GM12878 (cell line): ENCODE data around the gene IGF1R. TPM values are rescaled to one million over a fixed set of nuclear protein-coding genes. Genes with fewer than 3 reads are reported as not detected.

Experiments used
- ATAC-seq: fragments of 200-7000 bp; cut with Tn5 transposase; 3 replicates; pipeline ENCODE4 v1.9.1; 2020; ENCODE audit warnings: mild to moderate bottlenecking, moderate library complexity
- BruUV-seq: library from RNA; stranded (reverse); fragments of 400-500 nt; replicated peaks from 2 replicates; lab custom pipeline; 2021; lab: Mats Ljungman, UMichigan
- CTCF ChIA-PET: fragments of 300-600 bp; sonication (Branson Sonifier 250); formaldehyde crosslinking; extraction: SDS; loops from one replicate; lab custom pipeline; 2021; ENCODE audit warnings: inconsistent platforms; lab: Yijun Ruan, JAX
- POLR2A ChIA-PET: fragments of 350-600 bp; formaldehyde crosslinking; extraction: SDS; loops from one replicate; lab custom pipeline; 2021; ENCODE audit warnings: inconsistent platforms; lab: Charles Lee
- RAD21 ChIA-PET: fragments of 300-600 bp; sonication (Branson Sonifier 250); formaldehyde crosslinking; loops from one replicate; lab custom pipeline; 2023; ENCODE audit warnings: antibody characterized with exemption; ENCODE audit not compliant: unreplicated experiment; lab: Charles Lee
- SMC1A ChIA-PET: fragments of 300-600 bp; sonication (Branson Sonifier 250); formaldehyde crosslinking; loops from one replicate; lab custom pipeline; 2023; ENCODE audit not compliant: unreplicated experiment, uncharacterized antibody; lab: Charles Lee
- DNase-seq: peaks from one replicate; pipeline ENCODE4 v3.0.0-alpha.2; 2011; ENCODE audit warnings: low read depth, low spot score
- FAIRE-seq: peaks from 3 replicates; lab custom pipeline; 2011; peaks lifted over from hg19 to GRCh38; lab: Jason Lieb, UNC
- H2AFZ ChIP-seq: 2 replicates; pipeline ENCODE4 v1.6.0; 2011; ENCODE audit warnings: low read depth, low read length, control low read depth; ENCODE audit not compliant: control insufficient read depth
- H3K27ac ChIP-seq: 2 replicates; pipeline ENCODE4 v1.5.1; 2011; ENCODE audit warnings: control low read depth; ENCODE audit not compliant: control insufficient read depth, insufficient read depth
- H3K27me3 ChIP-seq, 2 experiments: replicated peaks in 1 of 2; 2 replicates each; pipeline versions ENCODE4 v1.6.0 to v1.6.1; 2011; ENCODE audit warnings: low read length in 1 of 2; ENCODE audit not compliant: control insufficient read depth in 2 of 2, insufficient read depth in 2 of 2
- H3K36me3 ChIP-seq, 2 experiments: 2 replicates each; pipeline ENCODE4 v1.5.1; 2011; ENCODE audit warnings: low read length in 1 of 2; ENCODE audit not compliant: control insufficient read depth in 2 of 2, insufficient read depth in 2 of 2
- H3K4me1 ChIP-seq: 2 replicates; pipeline ENCODE4 v1.6.1; 2011; ENCODE audit warnings: mild to moderate bottlenecking, low read length, moderate library complexity, mixed read lengths; ENCODE audit not compliant: control insufficient read depth, insufficient read depth
- H3K4me2 ChIP-seq: 2 replicates; pipeline ENCODE4 v1.6.0; 2011; ENCODE audit warnings: control low read depth; ENCODE audit not compliant: control insufficient read depth, insufficient read depth
- H3K4me3 ChIP-seq: fragments of 200-600 bp; sonication (generic); 2 replicates; pipeline ENCODE4 v1.5.1; 2016
- H3K79me2 ChIP-seq: 2 replicates; pipeline ENCODE4 v1.6.0; 2011; ENCODE audit warnings: low read length; ENCODE audit not compliant: control insufficient read depth, insufficient read depth
- H3K9ac ChIP-seq: 2 replicates; pipeline ENCODE4 v1.8.0; 2011; ENCODE audit warnings: low read length, control low read depth, mixed read lengths; ENCODE audit not compliant: control insufficient read depth, insufficient read depth
- H3K9me3 ChIP-seq: replicated peaks from 3 replicates; pipeline ENCODE4 v1.5.1; 2011; ENCODE audit warnings: mild to moderate bottlenecking, low read length; ENCODE audit not compliant: control insufficient read depth, insufficient read depth
- H4K20me1 ChIP-seq: 2 replicates; pipeline ENCODE4 v1.6.0; 2011; ENCODE audit not compliant: control insufficient read depth, insufficient read depth
- CHD1 ChIP-seq: IDR thresholded peaks from 2 replicates; pipeline ENCODE4 v1.6.1; 2012; ENCODE audit warnings: low read depth, low read length, improper control_type of control experiment
- EGR1 ChIP-seq, 2 experiments: IDR thresholded peaks; 1 replicate in 1 of 2; 2 replicates in 1 of 2; pipeline ENCODE4 v1.6.1; 2011 to 2012; ENCODE audit warnings: low read depth in 2 of 2, low read length in 2 of 2, borderline replicate concordance in 1 of 2, mild to moderate bottlenecking in 1 of 2, moderate library complexity in 1 of 2
- ESRRA ChIP-seq: IDR thresholded peaks from 2 replicates; pipeline ENCODE4 v1.6.1; 2012; ENCODE audit warnings: mild to moderate bottlenecking, low read length, improper control_type of control experiment
- HDGF ChIP-seq: fragments of 450-650 bp; IDR thresholded peaks from 2 replicates; pipeline ENCODE4 v1.6.1; 2016; ENCODE audit warnings: antibody characterized with exemption
- JUND ChIP-seq: IDR thresholded peaks from 2 replicates; pipeline ENCODE4 v1.6.1; 2012; ENCODE audit warnings: low read depth, mild to moderate bottlenecking, low read length, improper control_type of control experiment, moderate library complexity
- MYB ChIP-seq: fragments of 150-350 bp; IDR thresholded peaks from 2 replicates; pipeline ENCODE4 v1.6.1; 2014; ENCODE audit warnings: mild to moderate bottlenecking, low read depth, low read length, borderline replicate concordance
- NKRF ChIP-seq: fragments of 450-650 bp; conservative IDR thresholded peaks from 2 replicates; pipeline ENCODE4 v1.6.1; 2017; ENCODE audit warnings: mild to moderate bottlenecking, moderate library complexity
- POLR2AphosphoS5 ChIP-seq: IDR thresholded peaks from 2 replicates; pipeline ENCODE4 v1.6.1; 2011; ENCODE audit warnings: mild to moderate bottlenecking, low read length, inconsistent platforms
- RB1 ChIP-seq: fragments of 450-650 bp; formaldehyde crosslinking; IDR thresholded peaks from 2 replicates; pipeline ENCODE4 v1.6.1; 2017; ENCODE audit warnings: mild to moderate bottlenecking, borderline replicate concordance
- RBBP5 ChIP-seq: fragments of 200-600 bp; sonication (generic); conservative IDR thresholded peaks from 2 replicates; pipeline ENCODE4 v1.6.1; 2016
- RFX5 ChIP-seq: IDR thresholded peaks from 2 replicates; pipeline ENCODE4 v1.6.1; 2011; ENCODE audit warnings: low read depth, low read length, improper control_type of control experiment
- SIX5 ChIP-seq: IDR thresholded peaks from 2 replicates; pipeline ENCODE4 v1.6.1; 2011; ENCODE audit warnings: mild to moderate bottlenecking, low read depth, low read length, moderate library complexity; ENCODE audit not compliant: severe bottlenecking
- SMC3 ChIP-seq: IDR thresholded peaks from 2 replicates; pipeline ENCODE4 v1.6.1; 2011; ENCODE audit warnings: low read length, improper control_type of control experiment, borderline replicate concordance
- SUZ12 ChIP-seq: fragments of 200-600 bp; sonication (generic); IDR thresholded peaks from one replicate; pipeline ENCODE4 v1.6.1; 2018; ENCODE audit warnings: antibody characterized with exemption, mild to moderate bottlenecking; ENCODE audit not compliant: unreplicated experiment
- TARDBP ChIP-seq: IDR thresholded peaks from 2 replicates; pipeline ENCODE4 v1.6.1; 2016; ENCODE audit warnings: borderline replicate concordance
- USF1 ChIP-seq: IDR thresholded peaks from 2 replicates; pipeline ENCODE4 v1.6.1; 2011; ENCODE audit warnings: borderline replicate concordance, low read depth, mild to moderate bottlenecking, moderate library complexity, mixed read lengths, low read length; ENCODE audit not compliant: insufficient read depth; ENCODE audit errors: extremely low read length
- WRNIP1 ChIP-seq: IDR thresholded peaks from 2 replicates; pipeline ENCODE4 v1.6.1; 2011; ENCODE audit warnings: low read depth, low read length, improper control_type of control experiment, borderline replicate concordance
- ZSCAN29 ChIP-seq: fragments of 450-650 bp; IDR thresholded peaks from 2 replicates; pipeline ENCODE4 v1.6.1; 2017; ENCODE audit warnings: mild to moderate bottlenecking, moderate library complexity
- WGBS: methylation state at CpG from one replicate; pipeline ENCODE4 v1.1.6; 2016; ENCODE audit warnings: low lambda C conversion rate; ENCODE audit not compliant: insufficient replicate concordance, insufficient coverage; ENCODE audit errors: missing lambda C conversion rate; 5-methylcytosine and 5-hydroxymethylcytosine counted together
- in situ Hi-C: fragments of 300-500 bp; cut with MboI; formaldehyde crosslinking; loops from 9 replicates; pipeline ENCODE4 v1.14.3; 2018; ENCODE audit warnings: mixed read lengths
- intact Hi-C: fragments of 100-400 bp; cut with micrococcal nuclease; formaldehyde crosslinking; loops from one replicate; pipeline ENCODE4 v1.14.2; 2022; ENCODE audit not compliant: unreplicated experiment
- polyA plus RNA-seq, 11 experiments: library from polyadenylated mRNA; depleted of rRNA in 4 of 11; unstranded in 6 of 11; stranded (reverse) in 5 of 11; fragments of >200 nt; fragmentation: Nextera tagmentation in 4 of 11; fragmentation: Illumina TruSeq in 1 of 11; extraction: Ambion mirVana in 4 of 11; extraction: Trizol in 1 of 11; gene quantifications; 1 replicate in 1 of 11; 2 replicates in 10 of 11; pipeline versions ENCODE4 v1.2.1 to v1.2.3, GENCODE V29; 2011 to 2016; ENCODE audit warnings: inconsistent platforms in 2 of 11, missing spikeins in 2 of 11, low read depth in 1 of 11
- total RNA-seq, 4 experiments: library from RNA; depleted of rRNA in 3 of 4; stranded (reverse); fragments of >200 nt in 3 of 4; fragmentation: Illumina TruSeq in 1 of 4; extraction: Trizol in 1 of 4; gene quantifications; 2 replicates each; pipeline versions ENCODE4 v1.2.1 to v1.2.3, GENCODE V29; 2013 to 2021
- TF ChIP-seq, protein P1 (sequence below): fragments of 450-650 bp; IDR thresholded peaks from 2 replicates; pipeline ENCODE4 v1.6.1; 2017; ENCODE audit warnings: antibody characterized with exemption, mild to moderate bottlenecking, moderate library complexity

The IGF1R gene
- total and polyA plus RNA-seq, 10 of the 15 experiments (the other 5 are each of a cell fraction or from before 2014, with no cell fraction given): 0.03 to 2.7 (median 0.66) TPM

DNA sequence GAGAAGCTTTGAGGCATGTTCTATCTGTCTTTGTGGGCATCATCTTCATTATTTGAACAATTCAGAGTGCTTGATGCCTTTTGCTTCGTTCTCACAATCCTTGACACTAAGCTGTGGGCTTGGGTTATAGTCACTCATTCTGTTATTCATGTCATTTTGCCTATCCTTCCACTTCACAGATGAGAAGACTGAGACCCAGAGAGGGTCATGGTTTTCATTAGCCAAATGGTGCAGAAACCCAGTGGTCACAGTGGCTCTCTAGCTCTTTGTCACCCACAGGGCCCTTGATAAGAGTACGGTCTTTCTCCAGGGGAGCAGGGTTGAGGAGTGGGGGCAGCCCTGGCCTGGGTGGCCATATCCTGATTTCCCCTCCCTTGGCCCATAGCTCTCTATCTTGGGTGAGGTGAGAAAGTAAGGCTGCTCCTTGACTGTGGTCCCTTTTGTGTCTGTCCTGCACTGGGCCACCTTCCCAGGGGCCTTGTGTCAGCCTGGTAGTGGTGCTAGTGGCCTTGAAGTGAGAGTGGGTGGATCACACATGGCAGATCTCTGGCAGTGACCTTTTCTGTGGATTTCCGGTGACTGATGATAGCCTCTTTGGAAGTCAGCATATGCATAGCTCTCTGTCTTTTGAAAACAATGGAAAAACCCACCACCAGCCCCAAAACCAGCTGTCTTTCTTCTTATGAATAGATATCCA is 130.1 kb downstream of the IGF1R start:
- in situ Hi-C loops: loop anchor here (5.0 to 10.0 kb wide), 2 partner anchors 299 to 436 kb away; no protein-coding TSS in a partner anchor
- no peaks in the 10 kb centered on the region for H3K9me3 ChIP-seq
- intact Hi-C loops: loop anchor here (2.0 to 5.0 kb wide), 6 partner anchors 102 to 434 kb away; no protein-coding TSS in a partner anchor
- H3K27me3 ChIP-seq: no peaks in the 10 kb centered on the region; a peak in 1 of 4 replicates
- ATAC-seq: no peak
- H3K4me1 ChIP-seq: peaks cover 19% of the 10 kb centered on the region
- H4K20me1 ChIP-seq: no peaks in the 10 kb centered on the region
- no peak overlapping the region for H3K9ac ChIP-seq
- no peak overlapping the region for H3K27ac ChIP-seq
- POLR2A ChIA-PET: interaction anchor here (1.0 kb wide), 1 partner anchor 236 kb away, joined by 3 read pairs; no protein-coding TSS in a partner anchor
- H3K79me2 ChIP-seq: no peaks in the 10 kb centered on the region
- no peak for DNase-seq
- no peak overlapping the region for H2AFZ ChIP-seq
- FAIRE-seq: no peak
- 15% methylated on average over 3 of the region's 3 CpGs for WGBS
- H3K36me3 ChIP-seq: no peaks in the 10 kb centered on the region
- H3K4me3 ChIP-seq: no peak overlapping the region
- SMC1A ChIA-PET: interaction anchor here (0.9 to 4.9 kb wide), 15 partner anchors 71 to 302 kb away, joined by 3 to 40 read pairs (median 4); no protein-coding TSS in a partner anchor
- no peak overlapping the region for H3K4me2 ChIP-seq
- BruUV-seq: no TSS peak
- RAD21 ChIA-PET: interaction anchor here (1.3 to 6.3 kb wide), 5 partner anchors 104 to 312 kb away, joined by 3 to 53 read pairs (median 7); no protein-coding TSS in a partner anchor
- CTCF ChIA-PET: interaction anchor here (0.9 to 7.1 kb wide), 24 partner anchors 13 to 323 kb away, joined by 3 to 119 read pairs (median 4); no protein-coding TSS in a partner anchor
- TF ChIP-seq HDGF (no peak), POLR2AphosphoS5 (no peak), CHD1 (no peak), USF1 (no peak), ZSCAN29 (no peak), SMC3 (no peak), SUZ12 (no peak), NKRF (no peak), EGR1 (IDR thresholded peaks at IDR 0.05; ENCODE audit: borderline replicate concordance in 1 of 2, low read depth in 2 of 2, low read length in 2 of 2) (no peak), RFX5 (no peak), WRNIP1 (no peak), RBBP5 (no peak), MYB (no peak), SIX5 (no peak), ESRRA (no peak), JUND (no peak), TARDBP (no peak), RB1 (no peak)
- TF ChIP-seq, protein P1, sequence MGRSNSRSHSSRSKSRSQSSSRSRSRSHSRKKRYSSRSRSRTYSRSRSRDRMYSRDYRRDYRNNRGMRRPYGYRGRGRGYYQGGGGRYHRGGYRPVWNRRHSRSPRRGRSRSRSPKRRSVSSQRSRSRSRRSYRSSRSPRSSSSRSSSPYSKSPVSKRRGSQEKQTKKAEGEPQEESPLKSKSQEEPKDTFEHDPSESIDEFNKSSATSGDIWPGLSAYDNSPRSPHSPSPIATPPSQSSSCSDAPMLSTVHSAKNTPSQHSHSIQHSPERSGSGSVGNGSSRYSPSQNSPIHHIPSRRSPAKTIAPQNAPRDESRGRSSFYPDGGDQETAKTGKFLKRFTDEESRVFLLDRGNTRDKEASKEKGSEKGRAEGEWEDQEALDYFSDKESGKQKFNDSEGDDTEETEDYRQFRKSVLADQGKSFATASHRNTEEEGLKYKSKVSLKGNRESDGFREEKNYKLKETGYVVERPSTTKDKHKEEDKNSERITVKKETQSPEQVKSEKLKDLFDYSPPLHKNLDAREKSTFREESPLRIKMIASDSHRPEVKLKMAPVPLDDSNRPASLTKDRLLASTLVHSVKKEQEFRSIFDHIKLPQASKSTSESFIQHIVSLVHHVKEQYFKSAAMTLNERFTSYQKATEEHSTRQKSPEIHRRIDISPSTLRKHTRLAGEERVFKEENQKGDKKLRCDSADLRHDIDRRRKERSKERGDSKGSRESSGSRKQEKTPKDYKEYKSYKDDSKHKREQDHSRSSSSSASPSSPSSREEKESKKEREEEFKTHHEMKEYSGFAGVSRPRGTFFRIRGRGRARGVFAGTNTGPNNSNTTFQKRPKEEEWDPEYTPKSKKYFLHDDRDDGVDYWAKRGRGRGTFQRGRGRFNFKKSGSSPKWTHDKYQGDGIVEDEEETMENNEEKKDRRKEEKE: no peak
